Glomerular endothelial cell (primary cell): ENCODE results near the gene KCNT2. TPM values are rescaled to one million over a fixed set of nuclear protein-coding genes. Genes with fewer than 3 reads are reported as not detected.
"Not testable (repeated sequence)": the region's sequence is repeated elsewhere in the genome, so short reads cannot be mapped to it uniquely, and the experiment has no call there.

Experiments used
- DNase-seq: peaks from one replicate; pipeline ENCODE4 v3.0.0-alpha.2; 2011; ENCODE audit warnings: low read depth, low spot score; ENCODE audit errors: extremely low read depth
- total RNA-seq: library from RNA; depleted of rRNA; stranded (reverse); fragments of >200 nt; gene quantifications from 2 replicates; pipeline ENCODE4 v1.2.3, GENCODE V29; 2015

KCNT2 gene
- 0.05 and 0.41 TPM in 2 replicates for total RNA-seq

DNA sequence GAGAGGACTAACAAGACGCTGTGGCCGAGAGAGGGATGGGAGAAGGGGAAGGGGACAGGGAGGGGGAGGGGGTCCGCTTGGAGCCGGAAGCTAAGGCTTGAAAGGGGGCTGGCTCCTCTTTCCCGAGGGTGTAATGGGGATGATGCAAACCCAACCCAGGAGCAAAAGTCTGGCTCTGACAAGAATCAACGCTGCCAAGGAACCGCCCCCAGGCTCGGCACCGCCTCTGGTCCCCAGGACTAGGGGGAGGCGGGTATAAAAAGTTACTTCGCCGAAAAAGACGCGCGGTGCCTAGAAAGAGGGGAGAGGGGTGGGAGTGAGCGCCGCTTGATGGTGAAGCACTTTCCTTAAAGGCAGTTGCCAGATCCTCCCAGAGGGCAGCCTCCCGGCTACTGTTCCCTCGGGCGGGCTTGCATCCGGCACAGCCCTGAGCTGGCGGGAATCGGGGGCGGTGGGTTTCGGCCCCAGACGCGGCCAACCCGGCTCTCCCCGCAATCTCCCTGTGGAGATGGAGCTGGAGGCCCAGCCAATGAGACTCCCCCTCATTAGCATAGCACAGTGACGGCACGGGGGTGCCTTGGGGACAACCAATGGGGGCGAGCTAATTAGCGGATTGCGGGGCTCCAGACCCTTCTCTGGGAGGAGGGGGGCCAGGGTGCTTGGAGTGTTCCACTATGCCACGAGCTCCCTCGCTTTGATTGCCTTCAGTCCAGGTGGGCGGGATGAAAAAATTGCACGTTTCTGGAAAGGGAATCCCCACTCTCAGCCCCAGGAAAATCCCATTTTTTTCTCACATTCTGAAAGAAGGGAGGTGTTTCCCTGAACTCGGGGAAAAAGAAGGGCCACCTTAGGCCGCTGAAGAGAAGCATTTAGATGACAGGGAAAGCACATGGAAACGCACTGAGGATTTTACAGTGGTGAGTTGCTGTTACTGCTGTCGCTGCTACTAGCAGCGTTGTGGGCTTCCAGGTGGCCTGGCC, at the start of gene KCNT2:
KCNT2 (minus strand) TSS at position 51 of the 980 bp plus-strand sequence. CDS start 131 bp downstream, outside the sequence.
- DNase-seq, result no peak

GRCh38 chr1:196655494-196655893, 47.3 kb upstream of the KCNT2 start:
- no peak for DNase-seq

DNA sequence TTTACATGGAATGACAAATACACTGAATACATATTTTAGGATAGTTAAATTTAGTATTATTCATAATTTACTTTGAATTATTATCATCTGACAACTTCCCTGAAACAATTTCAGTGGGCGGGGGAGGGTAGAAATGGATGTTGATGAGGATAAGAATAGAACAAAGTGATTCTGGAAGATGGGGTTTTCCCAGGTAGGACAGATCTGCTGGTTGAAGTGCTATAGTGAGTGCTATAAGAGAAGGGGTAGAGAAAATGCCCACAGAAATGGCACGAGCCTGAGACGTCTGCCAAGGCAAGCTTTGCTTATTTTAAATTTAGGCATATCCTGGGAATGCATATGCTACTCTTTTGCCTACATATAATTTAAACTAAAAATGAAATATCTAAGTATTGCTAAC, 46.8 kb upstream of the KCNT2 start:
- DNase-seq, result no peak

DNA sequence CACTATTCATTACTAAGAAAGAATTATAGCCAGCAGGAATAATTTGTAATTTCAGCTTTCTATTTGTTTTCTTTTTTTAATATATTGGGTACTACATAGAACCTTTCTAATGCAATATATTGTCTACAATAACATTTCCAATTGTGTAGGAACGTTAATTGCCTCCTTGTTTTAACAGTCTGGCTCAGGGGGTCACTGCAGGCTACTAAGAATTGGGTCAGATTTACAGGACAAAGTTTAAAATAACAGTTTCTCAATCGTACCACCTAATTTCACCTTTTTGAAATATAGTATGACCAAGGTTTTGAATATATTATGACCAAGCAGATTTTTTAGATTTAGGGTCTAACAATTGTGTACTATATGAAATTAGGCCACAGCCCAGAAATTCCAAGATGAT, 46.0 kb upstream of the KCNT2 start:
- DNase-seq, result no peak

DNA sequence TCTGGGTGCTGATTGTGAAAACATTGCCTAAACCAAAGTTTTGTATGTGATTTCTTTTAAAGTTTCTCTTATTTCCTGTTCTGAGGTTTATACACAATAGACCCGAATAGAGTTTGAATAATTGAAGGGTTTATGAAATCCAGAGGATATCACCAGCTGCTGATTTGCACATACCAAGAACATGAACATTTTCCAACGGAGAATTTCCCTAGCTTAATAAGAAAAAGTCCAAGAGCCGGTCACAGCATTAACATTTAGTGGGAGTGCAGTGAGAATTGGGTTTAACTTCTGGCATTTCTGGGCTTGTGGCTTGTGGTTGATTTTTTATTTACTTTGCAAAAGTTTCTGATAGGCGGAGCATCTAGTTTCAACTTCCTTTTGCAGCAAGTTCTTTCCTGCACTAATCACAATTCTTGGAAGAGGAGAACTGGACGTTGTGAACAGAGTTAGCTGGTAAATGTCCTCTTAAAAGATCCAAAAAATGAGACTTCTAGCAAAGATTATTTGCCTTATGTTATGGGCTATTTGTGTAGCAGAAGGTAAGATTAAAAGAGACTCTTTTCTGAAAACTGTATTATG, 43.5 kb upstream of the KCNT2 start, which contains the start of gene CFH:
CFH (plus strand) TSS at position 407 of the 579 bp plus-strand sequence; CDS start at position 482, 75 bp downstream.
- peak; percentile 37 for DNase-seq

GRCh38 chr1:196651079-196651478, 42.8 kb upstream of the KCNT2 start:
- DNase-seq, result no peak

GRCh38 chr1:196650403-196650802, 42.2 kb upstream of the KCNT2 start:
- DNase-seq, result no peak

DNA sequence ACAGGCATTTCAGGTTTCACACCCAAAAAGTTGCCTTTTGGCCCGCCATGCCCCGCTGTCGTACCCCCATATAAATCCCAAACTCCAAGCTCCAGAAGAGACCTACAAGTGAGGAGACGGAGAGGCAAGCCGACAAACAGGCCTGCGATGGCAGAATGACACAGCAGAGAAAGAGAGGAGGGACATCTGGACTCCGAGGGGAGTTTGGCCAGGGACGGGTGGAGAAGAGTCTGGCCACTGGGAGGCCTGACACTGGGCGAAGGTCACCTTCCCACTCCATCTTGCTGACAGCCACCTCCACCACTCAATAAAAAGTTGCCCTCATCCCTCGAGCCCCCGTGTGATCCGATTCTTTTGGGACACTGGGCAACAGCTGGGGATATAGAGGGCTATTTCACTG, 41.8 kb upstream of the KCNT2 start:
- no peak for DNase-seq

DNA sequence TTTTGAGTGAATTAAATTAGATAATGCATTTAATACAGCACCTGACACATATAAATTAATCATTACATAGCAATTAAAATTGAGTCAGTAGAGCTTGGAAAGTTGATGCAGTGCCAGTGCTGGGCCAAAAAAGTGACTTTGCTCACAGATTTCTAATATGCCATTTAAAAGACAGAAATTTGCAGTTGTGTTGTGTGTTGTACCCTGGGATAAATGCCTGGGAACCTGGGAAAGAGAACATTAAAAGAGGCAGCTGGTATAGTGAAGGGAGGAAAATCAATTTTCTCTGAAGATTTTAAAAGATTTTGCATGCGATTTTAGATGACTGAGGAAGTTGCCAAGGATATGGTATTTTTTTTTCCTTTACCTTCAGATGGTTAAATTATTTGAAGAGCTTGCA, 32.7 kb upstream of the KCNT2 start:
- no peak for DNase-seq

DNA sequence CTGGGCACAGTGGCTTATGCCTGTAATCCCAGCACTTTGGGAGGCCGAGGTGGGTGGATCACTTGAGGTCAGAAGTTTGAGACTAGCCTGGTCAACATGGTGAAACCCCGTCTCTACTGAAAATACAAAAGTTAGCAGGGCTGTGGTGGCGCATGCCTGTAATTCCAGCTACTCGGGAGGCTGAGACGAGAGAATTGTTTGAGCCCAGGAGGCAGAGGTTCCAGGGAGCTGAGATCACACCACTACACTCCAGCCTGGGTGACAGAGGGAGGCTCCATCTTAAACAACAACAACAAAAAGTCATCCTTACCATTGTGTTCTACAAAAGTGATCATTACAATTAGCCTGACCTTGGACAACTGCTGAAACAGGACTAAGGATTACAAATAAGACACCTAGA, 31.1 kb upstream of the KCNT2 start:
- not testable (repeated sequence) for DNase-seq

DNA sequence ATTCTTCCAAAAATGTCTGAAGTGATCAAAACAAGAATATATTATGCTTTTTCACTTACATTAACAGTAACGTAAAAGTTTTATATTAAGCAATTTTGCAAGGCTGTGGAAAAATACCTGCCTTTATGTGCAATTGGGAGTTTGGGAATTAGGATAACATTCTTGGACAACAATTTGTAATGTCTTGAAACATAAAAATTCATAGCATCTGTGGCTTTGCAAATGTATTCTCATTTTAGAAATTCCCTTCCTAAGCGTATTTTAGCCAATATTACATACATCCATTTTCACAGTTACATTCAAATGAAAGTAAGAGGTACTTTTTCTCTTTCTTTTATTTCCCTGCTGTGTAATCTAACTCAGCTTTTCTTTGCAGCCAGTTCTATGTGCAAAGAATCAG, 30.2 kb upstream of the KCNT2 start:
- no peak for DNase-seq

DNA sequence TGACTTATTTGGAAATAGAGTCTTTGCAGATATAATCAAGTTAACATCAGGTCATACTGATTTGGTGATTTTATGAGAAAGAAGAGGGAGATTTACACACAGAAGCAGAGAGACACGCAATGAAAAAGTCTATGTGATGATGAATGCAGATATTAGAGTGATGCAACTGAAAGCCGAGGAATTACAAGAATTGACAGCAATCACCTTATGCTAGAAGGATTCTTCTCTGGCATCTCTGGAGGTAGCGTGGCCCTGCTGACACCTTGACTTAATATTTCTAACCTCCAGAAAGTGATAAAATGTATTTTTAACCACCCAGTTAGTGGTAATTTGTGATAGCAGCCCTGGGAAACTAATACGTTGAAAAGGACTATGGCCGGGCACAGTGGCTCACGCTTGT, 29.4 kb upstream of the KCNT2 start:
- no peak for DNase-seq

- no peak for DNase-seq
Measured at GRCh38 chr1:196628838-196629237, 20.6 kb upstream of the KCNT2 start.

DNA sequence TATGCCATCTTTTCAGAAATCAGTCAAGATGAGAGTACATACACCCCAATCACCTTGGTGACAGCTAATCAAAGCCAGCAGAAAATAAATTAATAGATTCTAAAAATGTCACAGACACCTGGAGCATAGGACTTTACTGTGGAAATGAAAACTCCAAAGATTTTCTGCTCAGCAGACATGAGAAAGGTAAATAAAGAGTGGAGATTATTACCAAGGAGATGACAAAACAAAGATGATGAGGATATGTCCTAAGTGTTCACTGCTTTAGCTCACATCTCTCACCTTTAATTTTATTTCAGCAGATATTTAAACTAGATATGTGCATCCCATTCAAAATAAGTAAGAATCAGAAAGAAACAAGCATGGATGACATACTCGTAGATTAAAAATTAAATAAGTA, 14.8 kb upstream of the KCNT2 start:
- DNase-seq, result no peak

- DNase-seq, result no peak
Measured at GRCh38 chr1:196619721-196620120, 11.5 kb upstream of the KCNT2 start.

GRCh38 chr1:196611873-196612272, 3.6 kb upstream of the KCNT2 start:
- no peak for DNase-seq

GRCh38 chr1:196609370-196609737, 1.1 kb upstream of the KCNT2 start:
- DNase-seq, result no peak

GRCh38 chr1:196607981-196608380, 259 bp downstream of the KCNT2 start:
- no peak for DNase-seq

DNA sequence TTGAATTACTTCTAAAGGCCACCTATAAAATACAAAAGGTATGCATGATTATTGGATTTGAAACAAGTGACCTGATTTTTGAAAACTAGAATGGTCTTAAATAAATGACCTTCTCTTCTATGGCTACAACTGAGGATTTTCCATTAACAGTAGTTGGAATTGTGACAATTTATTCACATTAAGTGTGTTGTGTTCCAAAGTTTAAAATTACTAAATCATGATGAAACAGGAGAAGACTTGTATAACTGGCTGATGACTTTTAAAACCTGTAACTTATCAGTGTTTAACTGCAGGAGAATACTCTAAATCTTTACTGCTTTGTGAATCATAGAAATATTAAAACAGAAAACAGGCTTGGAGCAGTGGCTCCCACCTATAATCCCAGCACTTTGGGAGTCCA, 4.6 kb downstream of the KCNT2 start:
- no peak for DNase-seq

DNA sequence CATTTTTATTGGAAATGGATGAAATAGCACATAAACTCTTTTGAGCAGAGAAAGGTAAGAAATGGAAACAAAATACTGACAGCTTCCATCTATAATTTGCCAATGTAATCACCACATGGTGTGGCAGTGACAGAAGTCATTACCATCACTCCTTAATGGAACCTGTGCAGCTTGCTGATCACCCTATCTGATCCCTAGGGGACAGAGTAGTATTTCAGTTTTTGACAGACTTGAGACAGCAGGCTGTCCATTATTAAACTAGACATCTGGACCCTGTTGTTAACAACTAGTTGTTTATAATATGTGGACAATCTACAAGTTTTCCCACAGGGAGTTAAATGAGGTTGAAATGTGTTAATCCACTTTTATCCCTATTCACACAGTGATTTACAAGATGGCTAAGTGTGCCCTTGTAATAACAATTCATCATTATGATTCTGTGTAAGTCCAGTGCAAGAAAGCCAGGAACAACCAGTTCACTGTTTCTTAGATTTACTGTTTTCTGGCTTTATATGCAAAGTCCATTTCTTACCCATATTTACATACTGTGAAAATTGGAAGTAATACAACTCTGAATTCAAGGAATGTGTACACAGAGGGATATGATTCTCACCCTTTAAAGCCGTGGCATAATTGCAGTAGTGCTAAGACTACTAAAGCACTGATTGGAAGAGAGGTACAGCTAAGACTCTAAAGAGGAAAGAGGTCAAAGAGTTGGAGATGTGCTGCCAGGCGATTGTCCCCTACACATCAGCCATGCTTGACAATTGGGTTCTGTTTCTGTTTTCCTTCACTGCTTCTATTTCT, 9.1 kb downstream of the KCNT2 start:
- DNase-seq, result no peak

- DNase-seq, result no peak
Measured at GRCh38 chr1:196594700-196595099, 13.5 kb downstream of the KCNT2 start.
